SK-N-MC (cell line): Measurements from ENCODE around the gene MYH9.

Experiments
- DNase-seq: peaks from one replicate; pipeline ENCODE4 v3.0.0-alpha.2; 2011; ENCODE audit warnings: low read depth, low spot score
- H3K27ac ChIP-seq: fragments of 200-600 bp; sonication (generic); 2 replicates; pipeline ENCODE4 v1.5.1; 2016; ENCODE audit warnings: mixed run types
- H3K36me3 ChIP-seq: fragments of 200-600 bp; sonication (generic); 2 replicates; pipeline ENCODE4 v1.6.1; 2017; ENCODE audit warnings: antibody characterized with exemption, low read length, mixed read lengths; ENCODE audit not compliant: insufficient read depth
- H3K4me3 ChIP-seq: fragments of 200-600 bp; sonication (generic); 2 replicates; pipeline ENCODE4 v1.5.1; 2016
- H3K9ac ChIP-seq: fragments of 200-600 bp; sonication (generic); 2 replicates; pipeline ENCODE4 v1.8.0; 2017; ENCODE audit warnings: mixed run types, mixed read lengths; ENCODE audit not compliant: insufficient read length
- H3K9me3 ChIP-seq: fragments of 200-600 bp; sonication (generic); 2 replicates; pipeline ENCODE4 v1.6.1; 2017; ENCODE audit warnings: low read depth, mild to moderate bottlenecking, antibody characterized with exemption, low read length, moderate library complexity, mixed read lengths
- EZH2 ChIP-seq: fragments of 200-600 bp; sonication (generic); IDR thresholded peaks from one replicate; pipeline ENCODE4 v1.6.1; 2017; ENCODE audit warnings: antibody characterized with exemption
- FOXP2 ChIP-seq: optimal IDR thresholded peaks from 2 replicates; pipeline ENCODE3; 2011; ENCODE audit warnings: mild to moderate bottlenecking, moderate library complexity; ENCODE audit not compliant: insufficient read depth; ENCODE audit errors: extremely low read length, control extremely low read depth
- POLR2AphosphoS5 ChIP-seq: IDR thresholded peaks from 2 replicates; pipeline ENCODE4 v1.6.1; 2012; ENCODE audit warnings: mild to moderate bottlenecking, low read depth, low read length, borderline replicate concordance

MYH9 gene

GRCh38 chr22:36330127-36330526, 57.6 kb downstream of the MYH9 start:
- H3K4me3 ChIP-seq, result no peak overlapping the region
- TF ChIP-seq FOXP2, result no peak
- no peak for TF ChIP-seq EZH2
- TF ChIP-seq POLR2AphosphoS5, result no peak
- no peak overlapping the region for H3K9ac ChIP-seq
- H3K36me3 ChIP-seq, result peaks cover 29% of the 10 kb centered on the region
- no peaks in the 10 kb centered on the region for H3K9me3 ChIP-seq
- DNase-seq, result no peak
- H3K27ac ChIP-seq, result peak overlapping the region; percentile 85

GRCh38 chr22:36329254-36330078, 58.3 kb downstream of the MYH9 start:
- Histone ChIP-seq H3K4me3 (peak overlapping the region; percentile 38; the same call in 1 of the 2 replicates), H3K27ac (peak overlapping the region; percentile 85), H3K9ac (peak overlapping the region; percentile 54), H3K9me3 (no peaks in the 10 kb centered on the region), H3K36me3 (peaks cover 34% of the 10 kb centered on the region)
- DNase-seq, result no peak
- no peak for TF ChIP-seq POLR2AphosphoS5
- no peak for TF ChIP-seq EZH2
- no peak for TF ChIP-seq FOXP2

GRCh38 chr22:36328635-36329253, 59.0 kb downstream of the MYH9 start:
- peaks cover 31% of the 10 kb centered on the region for H3K36me3 ChIP-seq
- H3K4me3 ChIP-seq, result peak overlapping the region; percentile 38; the same call in 1 of the 2 replicates
- DNase-seq, result no peak
- peak overlapping the region; percentile 54 for H3K9ac ChIP-seq
- peak overlapping the region; percentile 85 for H3K27ac ChIP-seq
- TF ChIP-seq EZH2 (no peak), FOXP2 (no peak), POLR2AphosphoS5 (no peak)
- no peaks in the 10 kb centered on the region for H3K9me3 ChIP-seq

- peak overlapping the region; percentile 85; the same call in 1 of the 2 replicates for H3K27ac ChIP-seq
- H3K9ac ChIP-seq, result no peak overlapping the region
These were observed 59.7 kb downstream of the MYH9 start for GRCh38 chr22:36327922-36328551.

GRCh38 chr22:36326178-36327161, 61.3 kb downstream of the MYH9 start:
- H3K36me3 ChIP-seq, result peaks cover 37% of the 10 kb centered on the region; the same call in 1 of the 2 replicates

More at GRCh38 chr22:36327922-36328551, 59.7 kb downstream of the MYH9 start:
- DNase-seq, result no peak
- H3K4me3 ChIP-seq, result no peak overlapping the region
- peaks cover 32% of the 10 kb centered on the region for H3K36me3 ChIP-seq
- TF ChIP-seq FOXP2 (no peak), EZH2 (no peak), POLR2AphosphoS5 (no peak)
- no peaks in the 10 kb centered on the region for H3K9me3 ChIP-seq

GRCh38 chr22:36325154-36326031, 62.4 kb downstream of the MYH9 start:
- Histone ChIP-seq H3K27ac (no peak overlapping the region), H3K9ac (no peak overlapping the region), H3K9me3 (no peaks in the 10 kb centered on the region), H3K4me3 (no peak overlapping the region), H3K36me3 (peaks cover 43% of the 10 kb centered on the region; the same call in 1 of the 2 replicates)
- DNase-seq, result no peak
- TF ChIP-seq EZH2 (no peak), FOXP2 (no peak), POLR2AphosphoS5 (no peak)

More at GRCh38 chr22:36326178-36327161, 61.3 kb downstream of the MYH9 start:
- no peak for TF ChIP-seq FOXP2
- no peak for TF ChIP-seq POLR2AphosphoS5
- TF ChIP-seq EZH2, result no peak
- Histone ChIP-seq H3K9ac (no peak overlapping the region), H3K27ac (no peak overlapping the region), H3K9me3 (no peaks in the 10 kb centered on the region), H3K4me3 (no peak overlapping the region)
- no peak for DNase-seq
